ENCODE data around the gene SSC4D. TPM values are rescaled to one million over a fixed set of nuclear protein-coding genes. Genes with fewer than 3 reads are reported as not detected.
A peak's percentile ranks its signal among the peaks of the same experiment; 100 is the strongest.
"Not testable (repeated sequence)": the region's sequence is repeated elsewhere in the genome, so short reads cannot be mapped to it uniquely, and the experiment has no call there.

The SSC4D gene
- total RNA-seq, 1 donor from 2014 or later, result 1.0 TPM

- Histone ChIP-seq H3K4me1 (ENCODE audit: control insufficient read depth in 3 of 3, insufficient read depth in 3 of 3, low read length in 3 of 3) (peaks cover 9 to 11% (median 11%) of the 10 kb centered on the region in 3 donors), H3K27me3 (ENCODE audit: control insufficient read depth in 3 of 3, insufficient read depth in 3 of 3, low read length in 3 of 3) (no peaks in the 10 kb centered on the region), H3K36me3 (ENCODE audit: control insufficient read depth in 3 of 3, insufficient read depth in 3 of 3, low read length in 3 of 3) (no peaks in the 10 kb centered on the region), H3K4me3 (ENCODE audit: low read length in 3 of 3) (no peak overlapping the region), H3K27ac (ENCODE audit: low read depth, low read length) (no peak overlapping the region), H3K9me3 (ENCODE audit: control insufficient read depth in 3 of 3, low read length in 3 of 3) (no peaks in the 10 kb centered on the region), H3K9ac (ENCODE audit: low read depth in 1 of 3, low read length in 3 of 3) (no peak overlapping the region)
Measured at GRCh38 chr7:76400248-76400647, 9.2 kb downstream of the SSC4D start.

- Histone ChIP-seq H3K9me3 (ENCODE audit: control insufficient read depth in 3 of 3, low read length in 3 of 3) (no peaks in the 10 kb centered on the region), H3K27me3 (ENCODE audit: control insufficient read depth in 3 of 3, insufficient read depth in 3 of 3, low read length in 3 of 3) (no peaks in the 10 kb centered on the region), H3K9ac (ENCODE audit: low read depth in 1 of 3, low read length in 3 of 3) (peak overlapping the region in 2 of 3 donors; percentile 45 to 54), H3K27ac (ENCODE audit: low read depth, low read length) (no peak overlapping the region), H3K4me1 (ENCODE audit: control insufficient read depth in 3 of 3, insufficient read depth in 3 of 3, low read length in 3 of 3) (peaks cover 14 to 20% (median 17%) of the 10 kb centered on the region in 3 donors), H3K36me3 (ENCODE audit: control insufficient read depth in 3 of 3, insufficient read depth in 3 of 3, low read length in 3 of 3) (no peaks in the 10 kb centered on the region), H3K4me3 (ENCODE audit: low read length in 3 of 3) (peak overlapping the region; percentile 65 to 79 (median 73))
Measured at GRCh38 chr7:76397409-76398183, 11.9 kb downstream of the SSC4D start.

GRCh38 chr7:76396864-76397263, 12.6 kb downstream of the SSC4D start:
- Histone ChIP-seq H3K27ac (ENCODE audit: low read depth, low read length) (no peak overlapping the region), H3K36me3 (ENCODE audit: control insufficient read depth in 3 of 3, insufficient read depth in 3 of 3, low read length in 3 of 3) (no peaks in the 10 kb centered on the region), H3K4me3 (ENCODE audit: low read length in 3 of 3) (peak overlapping the region in 2 of 3 donors; percentile 73 to 79), H3K27me3 (ENCODE audit: control insufficient read depth in 3 of 3, insufficient read depth in 3 of 3, low read length in 3 of 3) (no peaks in the 10 kb centered on the region), H3K9ac (ENCODE audit: low read depth in 1 of 3, low read length in 3 of 3) (no peak overlapping the region), H3K9me3 (ENCODE audit: control insufficient read depth in 3 of 3, low read length in 3 of 3) (no peaks in the 10 kb centered on the region), H3K4me1 (ENCODE audit: control insufficient read depth in 3 of 3, insufficient read depth in 3 of 3, low read length in 3 of 3) (peaks cover 17 to 22% (median 19%) of the 10 kb centered on the region in 3 donors)

- H3K4me3 ChIP-seq (ENCODE audit: low read length in 3 of 3), result no peak overlapping the region
- H3K9me3 ChIP-seq (ENCODE audit: control insufficient read depth in 3 of 3, low read length in 3 of 3), result no peaks in the 10 kb centered on the region
- peak overlapping the region in 1 of 3 donors; percentile 33 for H3K9ac ChIP-seq (ENCODE audit: low read depth in 1 of 3, low read length in 3 of 3)
- H3K27me3 ChIP-seq (ENCODE audit: control insufficient read depth in 3 of 3, insufficient read depth in 3 of 3, low read length in 3 of 3), result no peaks in the 10 kb centered on the region
- no peak overlapping the region for H3K27ac ChIP-seq (ENCODE audit: low read depth, low read length)
- peaks cover 17 to 22% (median 19%) of the 10 kb centered on the region in 3 donors for H3K4me1 ChIP-seq (ENCODE audit: control insufficient read depth in 3 of 3, insufficient read depth in 3 of 3, low read length in 3 of 3)
- no peaks in the 10 kb centered on the region for H3K36me3 ChIP-seq (ENCODE audit: control insufficient read depth in 3 of 3, insufficient read depth in 3 of 3, low read length in 3 of 3)
Measured at GRCh38 chr7:76395965-76396726, 13.4 kb downstream of the SSC4D start.

- H3K4me3 ChIP-seq (ENCODE audit: low read length in 3 of 3); H3K27me3 ChIP-seq (ENCODE audit: control insufficient read depth in 3 of 3, insufficient read depth in 3 of 3, low read length in 3 of 3); H3K27ac ChIP-seq (ENCODE audit: low read depth, low read length); H3K9me3 ChIP-seq (ENCODE audit: control insufficient read depth in 3 of 3, low read length in 3 of 3); H3K36me3 ChIP-seq (ENCODE audit: control insufficient read depth in 3 of 3, insufficient read depth in 3 of 3, low read length in 3 of 3); H3K9ac ChIP-seq (ENCODE audit: low read depth in 1 of 3, low read length in 3 of 3): not testable (repeated sequence)
- H3K4me1 ChIP-seq (ENCODE audit: control insufficient read depth in 3 of 3, insufficient read depth in 3 of 3, low read length in 3 of 3), result peaks cover 17 to 22% (median 19%) of the 10 kb centered on the region in 3 donors
Measured at GRCh38 chr7:76395605-76395964, 13.9 kb downstream of the SSC4D start.

GRCh38 chr7:76394957-76395356, 14.5 kb downstream of the SSC4D start:
- Histone ChIP-seq H3K9me3 (ENCODE audit: control insufficient read depth in 3 of 3, low read length in 3 of 3) (no peaks in the 10 kb centered on the region), H3K4me3 (ENCODE audit: low read length in 3 of 3) (no peak overlapping the region), H3K27ac (ENCODE audit: low read depth, low read length) (no peak overlapping the region), H3K4me1 (ENCODE audit: control insufficient read depth in 3 of 3, insufficient read depth in 3 of 3, low read length in 3 of 3) (peaks cover 19 to 23% (median 19%) of the 10 kb centered on the region in 3 donors), H3K9ac (ENCODE audit: low read depth in 1 of 3, low read length in 3 of 3) (no peak overlapping the region), H3K27me3 (ENCODE audit: control insufficient read depth in 3 of 3, insufficient read depth in 3 of 3, low read length in 3 of 3) (no peaks in the 10 kb centered on the region), H3K36me3 (ENCODE audit: control insufficient read depth in 3 of 3, insufficient read depth in 3 of 3, low read length in 3 of 3) (no peaks in the 10 kb centered on the region)

GRCh38 chr7:76393116-76394031, 16.1 kb downstream of the SSC4D start:
- Histone ChIP-seq H3K36me3 (ENCODE audit: control insufficient read depth in 3 of 3, insufficient read depth in 3 of 3, low read length in 3 of 3) (no peaks in the 10 kb centered on the region), H3K27me3 (ENCODE audit: control insufficient read depth in 3 of 3, insufficient read depth in 3 of 3, low read length in 3 of 3) (no peaks in the 10 kb centered on the region), H3K9me3 (ENCODE audit: control insufficient read depth in 3 of 3, low read length in 3 of 3) (no peaks in the 10 kb centered on the region), H3K27ac (ENCODE audit: low read depth, low read length) (peak overlapping the region; percentile 86), H3K4me3 (ENCODE audit: low read length in 3 of 3) (peak overlapping the region; percentile 84 to 92 (median 86)), H3K9ac (ENCODE audit: low read depth in 1 of 3, low read length in 3 of 3) (peak overlapping the region; percentile 81 to 95 (median 93)), H3K4me1 (ENCODE audit: control insufficient read depth in 3 of 3, insufficient read depth in 3 of 3, low read length in 3 of 3) (peaks cover 28 to 36% (median 29%) of the 10 kb centered on the region in 3 donors)

- Histone ChIP-seq H3K36me3 (ENCODE audit: control insufficient read depth in 3 of 3, insufficient read depth in 3 of 3, low read length in 3 of 3) (no peaks in the 10 kb centered on the region), H3K27me3 (ENCODE audit: control insufficient read depth in 3 of 3, insufficient read depth in 3 of 3, low read length in 3 of 3) (no peaks in the 10 kb centered on the region), H3K9me3 (ENCODE audit: control insufficient read depth in 3 of 3, low read length in 3 of 3) (no peaks in the 10 kb centered on the region), H3K4me3 (ENCODE audit: low read length in 3 of 3) (peak overlapping the region; percentile 71 to 86 (median 84)), H3K27ac (ENCODE audit: low read depth, low read length) (peak overlapping the region; percentile 86), H3K4me1 (ENCODE audit: control insufficient read depth in 3 of 3, insufficient read depth in 3 of 3, low read length in 3 of 3) (peaks cover 24 to 32% (median 25%) of the 10 kb centered on the region in 3 donors), H3K9ac (ENCODE audit: low read depth in 1 of 3, low read length in 3 of 3) (peak overlapping the region; percentile 64 to 95 (median 83))
Measured at GRCh38 chr7:76392531-76393115, 16.9 kb downstream of the SSC4D start.

- H3K27ac ChIP-seq (ENCODE audit: low read depth, low read length), result peak overlapping the region; percentile 33
- H3K4me3 ChIP-seq (ENCODE audit: low read length in 3 of 3), result no peak overlapping the region
- H3K4me1 ChIP-seq (ENCODE audit: control insufficient read depth in 3 of 3, insufficient read depth in 3 of 3, low read length in 3 of 3), result peaks cover 17 to 25% (median 19%) of the 10 kb centered on the region in 3 donors
- H3K9ac ChIP-seq (ENCODE audit: low read depth in 1 of 3, low read length in 3 of 3), result no peak overlapping the region
- H3K36me3 ChIP-seq (ENCODE audit: control insufficient read depth in 3 of 3, insufficient read depth in 3 of 3, low read length in 3 of 3), result no peaks in the 10 kb centered on the region
- H3K27me3 ChIP-seq (ENCODE audit: control insufficient read depth in 3 of 3, insufficient read depth in 3 of 3, low read length in 3 of 3), result no peaks in the 10 kb centered on the region
- no peaks in the 10 kb centered on the region for H3K9me3 ChIP-seq (ENCODE audit: control insufficient read depth in 3 of 3, low read length in 3 of 3)
Measured at GRCh38 chr7:76390092-76390491, 19.4 kb downstream of the SSC4D start.

All from skeletal muscle tissue (tissue), 4 donors.